Activated CD8-positive, alpha-beta memory T cell treated with anti-CD3 and anti-CD28 coated beads, Interleukin-2, amount 10 ng/mL, durations not matched to agents 7 days and 5 days (primary cell): ENCODE data around the gene BCCIP. TPM values are rescaled to one million over a fixed set of nuclear protein-coding genes. Genes with fewer than 3 reads are reported as not detected.

Source experiments
- ATAC-seq: fragments of 150-1000 bp; cut with Tn5 transposase; one replicate; pipeline ENCODE4 v1.10.0; 2021; ENCODE audit warnings: moderate library complexity
- CTCF ChIA-PET: fragments of 350-600 bp; sonication (Branson Sonifier 250); formaldehyde crosslinking; loops from one replicate; lab custom pipeline; 2021; ENCODE audit warnings: antibody characterized with exemption; lab: Charles Lee
- DNase-seq: peaks from one replicate; pipeline ENCODE4 v3.0.0-alpha.2; 2020
- H3K27ac Mint-ChIP-seq: one replicate; pipeline ENCODE4 v1.8.0; 2021; ENCODE audit warnings: mild to moderate bottlenecking, mixed read lengths
- H3K27me3 Mint-ChIP-seq: one replicate; pipeline ENCODE4 v1.8.0; 2021; ENCODE audit warnings: mixed read lengths
- H3K36me3 Mint-ChIP-seq: one replicate; pipeline ENCODE4 v1.8.0; 2021; ENCODE audit warnings: mild to moderate bottlenecking, mixed read lengths
- H3K4me1 Mint-ChIP-seq: one replicate; pipeline ENCODE4 v1.8.0; 2021; ENCODE audit warnings: mixed read lengths
- H3K4me3 Mint-ChIP-seq: one replicate; pipeline ENCODE4 v1.8.0; 2021; ENCODE audit warnings: mild to moderate bottlenecking, moderate library complexity, mixed read lengths
- H3K9me3 Mint-ChIP-seq: one replicate; pipeline ENCODE4 v1.8.0; 2022; ENCODE audit warnings: low read depth, mixed read lengths
- total RNA-seq, 2 experiments: library from RNA; stranded (reverse); gene quantifications; one replicate each; pipeline ENCODE4 v1.2.3, GENCODE V29; 2021

Gene BCCIP
- total RNA-seq, 2 experiments from 2014 or later, result 53.1 to 77.0 TPM

DNA sequence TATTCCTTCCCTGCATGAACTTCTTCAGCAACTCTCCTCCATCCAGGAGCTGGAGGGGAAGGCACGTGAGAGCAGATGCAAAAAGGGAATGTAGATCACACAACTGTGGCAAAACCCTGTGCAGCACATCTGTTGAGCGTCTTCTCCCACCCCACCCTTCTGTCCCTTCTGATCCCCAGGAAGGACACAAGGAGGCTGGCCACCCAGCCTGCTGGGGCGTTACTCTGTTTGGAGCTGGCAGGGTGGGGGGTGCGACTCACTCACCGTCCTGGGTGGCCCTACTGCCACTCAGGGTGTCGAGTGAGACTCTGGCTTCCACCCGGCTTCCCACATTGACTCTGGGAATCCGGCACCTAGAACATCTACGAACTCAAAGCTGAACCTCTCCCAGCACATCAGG lies 37.6 kb upstream of the BCCIP start:
- Mint-ChIP-seq H3K27ac (no peak overlapping the region), H3K27me3 (no peaks in the 10 kb centered on the region), H3K4me3 (no peak overlapping the region), H3K4me1 (peaks cover 14% of the 10 kb centered on the region), H3K9me3 (no peaks in the 10 kb centered on the region), H3K36me3 (no peaks in the 10 kb centered on the region)
- DNase-seq, result no peak
- CTCF ChIA-PET, result no interaction called here
- ATAC-seq, result no peak

DNA sequence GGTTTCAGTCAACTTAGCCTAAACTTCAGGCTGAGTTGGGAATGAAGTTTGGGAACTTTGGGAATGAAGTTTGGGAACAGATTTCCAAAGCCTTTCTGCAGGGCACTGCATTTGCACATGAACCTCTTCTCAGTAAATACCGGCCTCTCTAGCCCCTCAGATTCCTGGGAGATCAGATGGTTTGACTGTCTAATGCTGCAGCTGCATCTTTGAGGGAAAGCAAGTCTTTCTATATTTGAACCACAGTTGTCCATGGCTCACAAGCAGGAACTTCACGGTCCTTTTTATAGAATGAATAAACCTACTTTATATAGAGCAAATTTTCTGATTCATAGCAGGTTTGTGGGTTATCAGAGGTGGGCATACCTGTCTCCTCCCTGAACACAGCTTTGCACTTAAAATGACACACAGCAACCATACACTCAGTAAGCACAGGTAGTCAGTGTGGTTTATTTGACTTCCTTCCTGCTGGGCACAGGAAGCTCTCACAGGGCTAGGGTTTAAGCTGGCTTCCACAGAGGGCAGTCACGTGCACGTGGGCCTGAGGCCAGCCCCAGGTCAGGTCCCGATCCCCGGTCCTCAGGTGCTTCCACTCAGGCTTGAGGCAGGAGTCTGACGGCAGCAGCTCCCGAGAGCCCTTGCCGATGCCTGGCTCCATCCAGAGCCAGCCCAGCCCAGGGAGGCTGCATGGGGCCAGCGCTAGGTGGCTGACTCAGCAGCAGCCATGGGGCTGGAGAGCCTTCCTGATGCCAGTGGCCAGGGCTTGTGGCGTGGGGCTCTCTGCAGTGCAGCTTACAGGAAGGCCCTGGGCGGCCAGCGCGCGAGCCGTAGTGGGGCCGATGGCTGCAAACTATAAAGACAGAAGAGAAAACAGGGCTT lies 35.0 kb upstream of the BCCIP start:
- Mint-ChIP-seq H3K27ac (peak overlapping the region; percentile 52), H3K27me3 (no peaks in the 10 kb centered on the region)
- DNase-seq, result peak; percentile 45

DNA sequence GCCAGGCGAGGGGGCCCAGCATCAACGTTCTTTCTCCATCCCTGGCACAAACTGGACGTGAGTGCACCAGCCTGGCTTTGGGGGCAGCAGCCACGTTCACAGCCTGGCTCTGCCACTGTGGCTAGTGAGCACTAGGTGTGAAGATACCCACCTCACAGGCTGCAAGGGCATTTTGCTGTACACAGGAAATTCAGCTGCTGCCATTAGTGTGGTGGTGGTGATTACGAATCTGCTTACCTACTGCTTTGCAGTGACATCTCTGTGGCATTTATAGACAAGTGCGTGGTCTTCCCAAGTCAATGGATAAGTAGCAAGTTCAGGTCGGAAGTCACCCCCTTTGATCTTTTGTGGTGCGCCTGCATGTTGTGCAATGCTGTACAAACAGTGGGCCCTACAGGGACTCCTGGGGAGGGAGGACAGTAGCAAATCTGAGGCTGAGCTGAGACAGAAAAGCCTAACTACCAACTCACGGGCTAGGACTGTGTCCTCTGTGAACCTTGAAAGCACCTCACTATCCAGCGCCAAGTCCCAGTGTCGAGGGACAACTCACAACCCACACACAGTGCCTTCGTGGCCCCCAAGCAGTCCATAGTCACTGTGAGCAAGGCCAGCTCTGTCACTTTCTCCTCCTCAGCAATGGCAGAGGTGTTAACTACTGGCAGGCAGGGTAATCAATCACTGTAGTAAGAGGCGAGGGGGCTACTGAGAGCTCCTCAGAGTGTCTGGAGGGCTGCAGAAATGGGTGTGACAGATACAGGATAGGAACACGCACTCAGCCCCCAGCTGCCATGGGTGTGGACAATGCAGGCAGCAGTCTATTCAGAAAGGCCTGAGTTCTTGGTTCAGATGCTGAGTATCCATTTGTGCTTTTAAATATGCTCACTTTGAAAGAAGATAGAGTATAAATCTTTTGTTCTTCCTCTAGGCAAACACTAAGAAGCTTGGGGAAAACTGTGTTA lies 30.7 kb upstream of the BCCIP start:
- Mint-ChIP-seq H3K36me3 (peaks cover 8% of the 10 kb centered on the region), H3K9me3 (no peaks in the 10 kb centered on the region), H3K4me3 (no peak overlapping the region), H3K27me3 (no peaks in the 10 kb centered on the region), H3K4me1 (peaks cover 13% of the 10 kb centered on the region), H3K27ac (no peak overlapping the region)
- DNase-seq (no peak), ATAC-seq (no peak)
- CTCF ChIA-PET, result interaction anchor here (1.0 kb wide), 1 partner anchor 16 kb away, joined by 3 read pairs; no protein-coding TSS in a partner anchor

More for the DNA sequence above, 35.0 kb upstream of the BCCIP start:
- ATAC-seq, result peak; percentile 72
- Mint-ChIP-seq H3K4me3 (no peak overlapping the region), H3K36me3 (peaks cover 7% of the 10 kb centered on the region), H3K9me3 (no peaks in the 10 kb centered on the region), H3K4me1 (peaks cover 14% of the 10 kb centered on the region)
- CTCF ChIA-PET, result no interaction called here

DNA sequence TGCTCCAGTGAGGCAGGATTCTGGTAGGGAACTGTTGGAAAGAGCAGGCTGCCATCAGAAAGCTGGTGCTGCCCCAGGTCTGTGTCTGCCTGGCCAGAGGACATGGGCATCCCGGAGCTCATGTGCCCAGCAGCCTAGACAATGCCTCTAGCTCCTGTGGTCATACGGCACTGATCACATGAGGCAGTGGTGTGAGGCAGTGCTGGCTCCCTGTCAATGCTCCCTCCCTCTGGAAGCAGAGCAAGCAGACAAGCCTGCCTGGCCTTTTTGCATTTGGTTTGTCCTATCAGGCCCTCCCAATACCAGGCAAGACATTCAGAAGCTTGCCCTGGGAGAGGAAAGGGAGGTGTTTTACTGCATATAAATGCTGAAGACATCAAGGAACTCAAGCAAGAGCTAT lies 28.2 kb upstream of the BCCIP start:
- H3K4me3 Mint-ChIP-seq, result no peak overlapping the region
- CTCF ChIA-PET, result interaction anchor here (0.8 to 1.0 kb wide), 2 partner anchors 9 to 13 kb away, joined by 3 read pairs; no protein-coding TSS in a partner anchor
- no peaks in the 10 kb centered on the region for H3K4me1 Mint-ChIP-seq
- no peaks in the 10 kb centered on the region for H3K9me3 Mint-ChIP-seq
- no peak for DNase-seq
- H3K36me3 Mint-ChIP-seq, result peaks cover 8% of the 10 kb centered on the region
- no peaks in the 10 kb centered on the region for H3K27me3 Mint-ChIP-seq
- H3K27ac Mint-ChIP-seq, result no peak overlapping the region
- ATAC-seq, result no peak

DNA sequence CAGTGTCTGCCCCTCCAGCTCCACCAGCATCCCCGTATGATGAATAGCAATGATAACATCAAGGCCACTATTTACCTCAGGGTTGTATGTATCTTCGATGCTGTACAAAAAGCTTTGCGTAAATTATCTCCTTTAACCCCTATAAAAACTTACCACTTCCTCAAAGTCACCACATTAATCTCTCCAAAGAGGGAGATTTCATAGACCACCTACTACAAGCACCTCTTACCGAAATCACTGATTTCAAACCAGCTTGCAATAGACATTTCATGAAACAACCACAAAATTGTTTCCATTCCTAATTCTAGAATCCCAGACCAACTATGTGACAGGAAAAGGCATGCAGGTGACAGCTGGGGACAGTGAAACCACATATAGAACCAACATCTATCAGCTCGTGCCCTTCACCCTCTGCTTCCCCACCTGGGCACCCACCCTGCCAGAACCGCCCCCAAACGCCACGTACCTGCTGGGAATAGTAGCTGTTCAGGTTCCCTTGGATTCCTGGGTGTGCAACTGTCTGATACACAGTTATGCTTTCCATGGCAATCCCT lies 27.6 kb upstream of the BCCIP start:
- Mint-ChIP-seq H3K9me3 (no peaks in the 10 kb centered on the region), H3K36me3 (peaks cover 9% of the 10 kb centered on the region), H3K27ac (no peak overlapping the region), H3K4me1 (no peaks in the 10 kb centered on the region), H3K4me3 (no peak overlapping the region), H3K27me3 (no peaks in the 10 kb centered on the region)
- DNase-seq (no peak), ATAC-seq (no peak)
- CTCF ChIA-PET, result interaction anchor here (0.8 to 1.0 kb wide), 2 partner anchors 8 to 12 kb away, joined by 3 read pairs; no protein-coding TSS in a partner anchor

DNA sequence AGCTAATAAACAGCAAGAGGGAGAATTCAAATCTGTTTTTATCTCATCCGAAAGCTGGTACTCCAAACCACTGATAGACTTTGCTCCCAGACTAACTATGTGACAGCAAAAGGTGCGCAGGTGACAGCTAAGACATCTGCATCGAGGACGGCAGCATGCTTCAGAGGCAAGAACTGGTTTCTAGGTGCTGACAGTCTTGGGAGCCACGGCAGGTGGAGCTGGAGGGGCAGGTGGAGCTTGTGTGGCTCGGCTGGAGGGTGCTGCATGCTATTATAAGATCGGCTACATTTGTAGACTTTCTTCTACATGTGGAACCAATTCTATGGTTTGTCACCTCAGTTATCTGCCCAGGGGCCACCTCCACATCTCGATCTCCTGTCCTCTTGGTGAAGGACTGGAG lies 25.9 kb upstream of the BCCIP start:
- H3K9me3 Mint-ChIP-seq, result no peaks in the 10 kb centered on the region
- CTCF ChIA-PET, result no interaction called here
- no peak overlapping the region for H3K4me3 Mint-ChIP-seq
- no peak for DNase-seq
- no peak for ATAC-seq
- H3K27me3 Mint-ChIP-seq, result no peaks in the 10 kb centered on the region
- no peaks in the 10 kb centered on the region for H3K4me1 Mint-ChIP-seq
- no peak overlapping the region for H3K27ac Mint-ChIP-seq
- H3K36me3 Mint-ChIP-seq, result peaks cover 5% of the 10 kb centered on the region

DNA sequence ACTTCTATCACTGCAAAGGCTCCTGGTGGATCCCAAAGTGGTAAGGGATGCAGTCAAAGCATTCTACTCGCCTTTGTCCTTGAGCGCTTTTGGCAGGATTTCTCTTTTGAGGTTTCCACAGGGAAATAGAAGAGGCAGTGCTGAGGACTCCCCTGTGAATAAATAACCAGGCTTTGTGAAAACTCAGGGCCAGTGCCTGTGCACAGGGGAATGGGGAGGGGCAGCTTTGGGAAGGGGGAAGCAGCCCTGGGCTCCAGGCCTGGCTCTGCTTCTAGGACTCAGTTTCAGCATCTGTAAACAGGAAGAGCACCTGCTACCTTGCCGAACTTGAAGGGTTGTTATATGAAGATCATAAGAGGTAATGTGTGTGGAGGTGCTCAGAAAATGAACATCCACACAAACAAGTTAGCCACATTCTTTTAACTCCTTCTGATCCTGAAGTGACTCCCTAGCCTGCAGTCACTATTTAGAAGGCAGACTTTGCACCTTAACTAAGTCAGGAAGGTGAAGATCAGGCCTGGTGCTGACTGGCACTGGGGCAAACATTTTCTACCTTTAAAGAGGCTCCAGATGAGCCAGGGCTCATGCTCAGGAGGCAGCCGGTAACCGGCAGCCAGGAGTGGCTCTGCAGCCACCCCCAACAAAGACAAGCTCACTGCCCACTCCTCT lies 25.2 kb upstream of the BCCIP start:
- Mint-ChIP-seq H3K27me3 (no peaks in the 10 kb centered on the region), H3K4me3 (no peak overlapping the region), H3K27ac (no peak overlapping the region), H3K36me3 (peaks cover 5% of the 10 kb centered on the region), H3K9me3 (no peaks in the 10 kb centered on the region), H3K4me1 (no peaks in the 10 kb centered on the region)
- ATAC-seq (no peak), DNase-seq (no peak)
- CTCF ChIA-PET, result no interaction called here

DNA sequence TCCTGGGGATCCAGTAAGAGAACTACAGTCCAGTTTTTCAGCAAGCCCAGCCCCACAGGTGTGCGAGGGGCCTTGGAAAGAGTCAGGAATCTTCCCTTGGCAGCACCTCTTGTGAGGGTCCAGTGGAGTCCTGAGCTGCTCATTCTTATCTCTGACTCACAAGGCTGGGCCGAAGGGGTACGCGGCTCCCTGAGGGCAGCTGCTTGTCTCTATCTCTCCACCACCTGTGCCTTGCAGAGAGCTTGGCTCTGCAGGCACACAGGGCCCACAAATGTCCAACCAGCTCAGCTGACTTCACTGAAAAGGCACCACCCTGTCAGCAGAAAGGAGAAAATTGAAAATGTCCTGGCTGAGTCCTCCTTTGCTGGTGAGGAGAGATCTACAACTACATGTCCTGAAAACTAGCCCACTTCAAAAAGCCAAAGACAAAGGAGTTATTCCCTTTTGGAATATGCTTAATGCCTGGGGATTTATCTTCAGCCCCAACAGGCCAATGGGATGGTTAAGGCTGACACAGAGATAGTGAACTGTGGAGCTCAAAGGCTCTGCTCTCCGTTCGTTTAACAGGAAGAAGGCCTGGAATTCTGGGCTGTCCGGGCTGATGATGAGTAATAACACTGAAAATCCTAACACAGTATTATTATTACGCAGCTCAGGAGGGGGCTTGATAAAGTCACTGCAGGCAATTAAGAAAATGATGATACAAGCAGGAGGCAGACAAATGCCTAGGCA lies 23.7 kb upstream of the BCCIP start:
- ATAC-seq, result no peak
- CTCF ChIA-PET, result no interaction called here

DNA sequence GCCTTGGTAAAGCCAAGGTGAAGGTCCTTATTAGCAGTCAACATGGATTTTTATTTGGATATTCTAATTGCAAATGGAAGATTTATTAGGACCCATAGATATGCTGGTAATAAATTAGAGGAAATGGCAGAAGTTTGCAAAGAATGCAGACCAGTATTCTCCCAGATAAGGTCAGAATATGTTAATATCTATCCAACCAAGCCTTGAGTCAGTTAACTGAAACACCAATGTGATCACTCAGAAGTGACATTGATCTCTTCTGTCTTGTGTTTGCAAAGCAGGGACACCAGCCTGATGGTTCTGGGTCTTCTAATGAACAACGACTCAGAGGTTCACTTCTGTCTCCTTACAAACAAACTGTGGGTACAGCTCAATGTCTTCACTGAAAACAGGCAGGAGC lies 21.8 kb upstream of the BCCIP start:
- H3K4me1 Mint-ChIP-seq, result no peaks in the 10 kb centered on the region
- no peak overlapping the region for H3K27ac Mint-ChIP-seq
- no peaks in the 10 kb centered on the region for H3K9me3 Mint-ChIP-seq
- CTCF ChIA-PET, result no interaction called here
- DNase-seq (no peak), ATAC-seq (no peak)
- H3K27me3 Mint-ChIP-seq, result no peaks in the 10 kb centered on the region
- H3K36me3 Mint-ChIP-seq, result peaks cover 3% of the 10 kb centered on the region
- no peak overlapping the region for H3K4me3 Mint-ChIP-seq

More for the DNA sequence above, 23.7 kb upstream of the BCCIP start:
- no peaks in the 10 kb centered on the region for H3K4me1 Mint-ChIP-seq
- no peak overlapping the region for H3K4me3 Mint-ChIP-seq
- H3K9me3 Mint-ChIP-seq, result no peaks in the 10 kb centered on the region
- H3K36me3 Mint-ChIP-seq, result peaks cover 5% of the 10 kb centered on the region
- H3K27me3 Mint-ChIP-seq, result no peaks in the 10 kb centered on the region
- DNase-seq, result no peak
- no peak overlapping the region for H3K27ac Mint-ChIP-seq

DNA sequence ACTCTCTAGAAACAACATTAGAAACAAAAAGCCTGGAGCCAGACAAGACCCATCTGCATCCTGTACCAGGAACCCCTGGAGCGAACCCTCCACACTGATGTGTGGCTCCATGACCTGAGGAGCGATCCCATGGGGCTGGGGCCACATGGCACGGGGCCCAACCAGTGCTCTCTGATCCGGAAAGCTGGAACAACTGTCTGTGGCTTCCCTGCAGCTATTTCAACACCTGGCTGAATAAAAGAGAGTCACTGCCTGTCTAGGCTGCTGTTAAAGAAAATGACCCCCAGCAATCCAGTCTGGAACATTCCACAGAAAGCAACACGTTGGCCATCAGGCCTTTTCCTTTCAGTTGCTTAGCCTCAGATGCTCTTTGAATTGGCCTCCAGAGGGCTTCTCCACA lies 21.2 kb upstream of the BCCIP start:
- H3K4me1 Mint-ChIP-seq, result no peaks in the 10 kb centered on the region
- H3K36me3 Mint-ChIP-seq, result peaks cover 5% of the 10 kb centered on the region
- no peaks in the 10 kb centered on the region for H3K9me3 Mint-ChIP-seq
- ATAC-seq, result no peak
- no peak overlapping the region for H3K27ac Mint-ChIP-seq
- CTCF ChIA-PET, result no interaction called here
- no peak for DNase-seq
- H3K4me3 Mint-ChIP-seq, result no peak overlapping the region
- no peaks in the 10 kb centered on the region for H3K27me3 Mint-ChIP-seq

DNA sequence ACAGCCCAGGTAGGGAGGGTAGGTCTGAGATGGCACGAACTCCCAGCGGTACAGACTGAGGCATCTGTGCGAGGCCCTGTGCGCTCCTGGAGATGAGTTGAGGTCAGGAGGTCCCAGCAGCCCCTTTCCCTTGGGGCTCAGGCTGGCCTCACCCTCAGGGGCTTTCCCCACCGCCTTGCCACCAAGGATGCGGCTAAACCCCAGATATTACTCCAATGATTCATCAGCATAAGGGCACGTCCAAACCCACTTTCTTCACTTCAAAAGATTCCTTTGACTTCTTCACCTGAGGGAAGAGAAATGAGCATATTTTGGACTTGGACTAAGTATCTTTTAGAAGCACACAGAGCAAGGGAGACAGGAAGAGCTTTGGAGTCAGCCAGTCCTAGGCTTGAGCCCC lies 20.6 kb upstream of the BCCIP start:
- Mint-ChIP-seq H3K4me1 (peaks cover 5% of the 10 kb centered on the region), H3K27me3 (no peaks in the 10 kb centered on the region), H3K9me3 (no peaks in the 10 kb centered on the region), H3K4me3 (no peak overlapping the region), H3K36me3 (peaks cover 5% of the 10 kb centered on the region), H3K27ac (no peak overlapping the region)
- CTCF ChIA-PET, result no interaction called here
- no peak for ATAC-seq
- DNase-seq, result no peak

DNA sequence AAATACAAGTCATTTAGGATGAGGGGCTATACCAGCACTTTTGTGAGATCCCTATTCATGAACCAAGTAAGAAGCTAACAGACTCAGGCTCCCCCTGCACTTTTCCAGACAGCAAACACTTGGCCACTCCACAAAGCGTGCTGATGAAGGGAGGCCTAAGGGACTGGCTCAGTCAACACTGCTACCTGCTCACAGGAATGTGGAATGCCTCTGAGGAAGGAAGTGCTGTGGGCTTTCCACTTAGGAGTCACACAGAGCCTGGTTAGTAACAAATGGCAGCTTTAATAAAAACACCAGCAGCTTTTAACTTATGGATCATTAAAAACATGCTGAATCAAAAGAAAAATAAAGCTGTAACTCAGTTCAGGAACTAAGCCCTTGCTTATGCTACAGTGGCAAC lies 15.3 kb upstream of the BCCIP start:
- CTCF ChIA-PET, result interaction anchor here (0.7 to 1.1 kb wide), 3 partner anchors 12 to 23 kb away, joined by 3 read pairs; no protein-coding TSS in a partner anchor
- Mint-ChIP-seq H3K27ac (no peak overlapping the region), H3K4me1 (peaks cover 11% of the 10 kb centered on the region), H3K36me3 (peaks cover 16% of the 10 kb centered on the region), H3K4me3 (no peak overlapping the region), H3K9me3 (no peaks in the 10 kb centered on the region), H3K27me3 (no peaks in the 10 kb centered on the region)
- DNase-seq, result no peak
- ATAC-seq, result no peak
